ENCODE measurements around the gene C1orf232. TPM values are rescaled to one million over a fixed set of nuclear protein-coding genes. Genes with fewer than 3 reads are reported as not detected.

C1orf232 gene
- polyA plus RNA-seq, 2 of the 4 experiments (the other 2 are of a cell fraction), result not detected

DNA sequence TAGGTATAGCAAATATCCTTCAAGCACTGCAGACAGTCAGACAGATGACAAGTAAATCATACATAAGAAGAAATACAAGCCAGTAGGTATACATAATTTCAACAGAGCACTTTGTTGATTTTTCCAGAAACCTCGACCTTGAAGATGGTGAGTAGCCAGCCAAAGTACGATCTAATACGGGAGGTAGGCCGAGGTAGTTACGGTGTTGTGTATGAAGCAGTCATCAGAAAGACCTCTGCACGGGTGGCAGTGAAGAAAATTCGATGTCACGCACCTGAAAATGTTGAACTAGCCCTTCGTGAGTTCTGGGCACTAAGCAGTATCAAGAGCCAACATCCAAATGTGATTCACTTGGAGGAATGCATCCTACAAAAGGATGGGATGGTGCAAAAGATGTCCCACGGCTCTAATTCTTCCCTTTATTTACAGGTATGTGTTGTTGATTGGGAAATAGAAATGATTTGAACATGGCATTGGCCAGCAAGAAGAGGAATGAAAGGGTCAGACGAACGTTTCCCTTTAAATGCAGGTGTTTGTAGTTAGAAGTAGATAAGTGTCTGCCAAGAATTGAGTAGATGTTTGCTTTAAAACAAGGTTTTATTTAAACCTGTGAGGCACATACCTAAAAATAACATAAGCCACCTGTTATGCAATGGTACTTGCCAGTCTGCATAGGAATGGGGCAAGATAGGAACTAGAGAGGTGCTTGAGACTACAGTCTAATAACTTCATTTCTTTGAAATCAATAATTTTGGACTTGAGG is 54.4 kb downstream of the C1orf232 start:
- TF ChIP-seq POLR2A (IDR thresholded peaks at IDR 0.05; ENCODE audit: low read length) (no peak), EHMT2 (IDR thresholded peaks at IDR 0.05; ENCODE audit: low read depth) (no peak), FOSB (CRISPR knock-in tag; IDR thresholded peaks at IDR 0.05) (no peak), TFCP2L1 (CRISPR knock-in tag; IDR thresholded peaks at IDR 0.05) (no peak)
- ChIA-PET CTCF (interaction anchor here (1.2 to 3.2 kb wide), 3 partner anchors 10 to 78 kb away, joined by 3 to 21 read pairs (median 4); no protein-coding TSS in a partner anchor), POLR2A (no interaction called here)
- FAIRE-seq (no peak), DNase-seq (ENCODE audit: low read depth in 1 of 2, low spot score in 1 of 2) (no peak), ATAC-seq (no peak)
- Histone ChIP-seq H3K4me1 (peaks cover 6% of the 10 kb centered on the region), H3K4me2 (no peak overlapping the region), H3K4me3 (no peak overlapping the region), H3K27ac (no peak overlapping the region), H3K9me3 (no peaks in the 10 kb centered on the region)
- WGBS (ENCODE audit: missing lambda C conversion rate), result 88% methylated on average over 12 of the region's 12 CpGs

Other genes with a start within 250 kb of the C1orf232 start
- gene PAFAH2, start 170.9 kb downstream of the C1orf232 start, polyA plus RNA-seq (2011; rRNA removed), result 13.7 and 13.8 TPM in 2 replicates
- gene PAFAH2, start 170.9 kb downstream of the C1orf232 start, polyA plus RNA-seq (2017; fragmentation: RNase III; extraction: RNeasy Plus Mini Kit Qiagen cat#74134 plus additional on column Dnase treatment), result 6.3 to 7.1 TPM (median 7.0 TPM) in 3 replicates
- 0.03 and 0.09 TPM in 2 replicates for gene EXTL1, start 147.2 kb downstream of the C1orf232 start, polyA plus RNA-seq (2011; rRNA removed)
- gene EXTL1, start 147.2 kb downstream of the C1orf232 start, polyA plus RNA-seq (2017; fragmentation: RNase III; extraction: RNeasy Plus Mini Kit Qiagen cat#74134 plus additional on column Dnase treatment), result 0.04 to 0.07 TPM in 2 of 3 replicates, not detected in the other
- not detected in 2 replicates for gene SLC30A2, start 122.8 kb downstream of the C1orf232 start, polyA plus RNA-seq (2011; rRNA removed)
- gene SLC30A2, start 122.8 kb downstream of the C1orf232 start, polyA plus RNA-seq (2017; fragmentation: RNase III; extraction: RNeasy Plus Mini Kit Qiagen cat#74134 plus additional on column Dnase treatment), result not detected in 3 replicates
- gene TRIM63, start 101.3 kb downstream of the C1orf232 start, polyA plus RNA-seq (2011; rRNA removed), result not detected in 2 replicates
- gene TRIM63, start 101.3 kb downstream of the C1orf232 start, polyA plus RNA-seq (2017; fragmentation: RNase III; extraction: RNeasy Plus Mini Kit Qiagen cat#74134 plus additional on column Dnase treatment), result not detected in 3 replicates
- gene PDIK1L, start 57.1 kb downstream of the C1orf232 start, polyA plus RNA-seq (2011; rRNA removed), result 4.3 and 5.6 TPM in 2 replicates
- gene PDIK1L, start 57.1 kb downstream of the C1orf232 start, polyA plus RNA-seq (2017; fragmentation: RNase III; extraction: RNeasy Plus Mini Kit Qiagen cat#74134 plus additional on column Dnase treatment), result 1.8 to 2.3 TPM (median 2.0 TPM) in 3 replicates
- gene FAM110D, start 9.9 kb downstream of the C1orf232 start, polyA plus RNA-seq (2011; rRNA removed), result 0.03 and 0.04 TPM in 2 replicates
- 0.04 to 0.05 TPM (median 0.04 TPM) in 3 replicates for gene FAM110D, start 9.9 kb downstream of the C1orf232 start, polyA plus RNA-seq (2017; fragmentation: RNase III; extraction: RNeasy Plus Mini Kit Qiagen cat#74134 plus additional on column Dnase treatment)
- 25.6 and 27.2 TPM in 2 replicates for gene ZNF593, start 945 bp upstream of the C1orf232 start, polyA plus RNA-seq (2011; rRNA removed)
- gene ZNF593, start 945 bp upstream of the C1orf232 start, polyA plus RNA-seq (2017; fragmentation: RNase III; extraction: RNeasy Plus Mini Kit Qiagen cat#74134 plus additional on column Dnase treatment), result 40.5 to 45.4 TPM (median 43.7 TPM) in 3 replicates
- not detected in 2 replicates for gene ZNF593OS, start 2.9 kb upstream of the C1orf232 start, polyA plus RNA-seq (2011; rRNA removed)
- gene ZNF593OS, start 2.9 kb upstream of the C1orf232 start, polyA plus RNA-seq (2017; fragmentation: RNase III; extraction: RNeasy Plus Mini Kit Qiagen cat#74134 plus additional on column Dnase treatment), result not detected in 3 replicates
- 0.32 and 0.60 TPM in 2 replicates for gene CNKSR1, start 8.5 kb upstream of the C1orf232 start, polyA plus RNA-seq (2011; rRNA removed)
- 0.17 to 0.84 TPM (median 0.34 TPM) in 3 replicates for gene CNKSR1, start 8.5 kb upstream of the C1orf232 start, polyA plus RNA-seq (2017; fragmentation: RNase III; extraction: RNeasy Plus Mini Kit Qiagen cat#74134 plus additional on column Dnase treatment)
- gene CATSPER4, start 21.6 kb upstream of the C1orf232 start, polyA plus RNA-seq (2011; rRNA removed), result not detected in 2 replicates
- not detected in 3 replicates for gene CATSPER4, start 21.6 kb upstream of the C1orf232 start, polyA plus RNA-seq (2017; fragmentation: RNase III; extraction: RNeasy Plus Mini Kit Qiagen cat#74134 plus additional on column Dnase treatment)
- gene CEP85, start 65.2 kb upstream of the C1orf232 start, polyA plus RNA-seq (2011; rRNA removed), result 21.1 and 25.6 TPM in 2 replicates
- 13.0 to 13.6 TPM (median 13.5 TPM) in 3 replicates for gene CEP85, start 65.2 kb upstream of the C1orf232 start, polyA plus RNA-seq (2017; fragmentation: RNase III; extraction: RNeasy Plus Mini Kit Qiagen cat#74134 plus additional on column Dnase treatment)
- gene SH3BGRL3, start 111.1 kb upstream of the C1orf232 start, polyA plus RNA-seq (2011; rRNA removed), result 36.1 and 38.7 TPM in 2 replicates
- gene SH3BGRL3, start 111.1 kb upstream of the C1orf232 start, polyA plus RNA-seq (2017; fragmentation: RNase III; extraction: RNeasy Plus Mini Kit Qiagen cat#74134 plus additional on column Dnase treatment), result 66.1 to 87.2 TPM (median 78.6 TPM) in 3 replicates
- gene UBXN11, start 137.7 kb upstream of the C1orf232 start, polyA plus RNA-seq (2011; rRNA removed), result 6.8 and 7.6 TPM in 2 replicates
- 10.6 to 12.7 TPM (median 10.8 TPM) in 3 replicates for gene UBXN11, start 137.7 kb upstream of the C1orf232 start, polyA plus RNA-seq (2017; fragmentation: RNase III; extraction: RNeasy Plus Mini Kit Qiagen cat#74134 plus additional on column Dnase treatment)
- gene CD52, start 149.0 kb upstream of the C1orf232 start, polyA plus RNA-seq (2011; rRNA removed), result not detected in 2 replicates
- not detected in 3 replicates for gene CD52, start 149.0 kb upstream of the C1orf232 start, polyA plus RNA-seq (2017; fragmentation: RNase III; extraction: RNeasy Plus Mini Kit Qiagen cat#74134 plus additional on column Dnase treatment)
- 0.67 and 1.1 TPM in 2 replicates for gene CRYBG2, start 185.2 kb upstream of the C1orf232 start, polyA plus RNA-seq (2011; rRNA removed)
- gene CRYBG2, start 185.2 kb upstream of the C1orf232 start, polyA plus RNA-seq (2017; fragmentation: RNase III; extraction: RNeasy Plus Mini Kit Qiagen cat#74134 plus additional on column Dnase treatment), result 2.3 to 2.7 TPM (median 2.4 TPM) in 3 replicates
- gene ZNF683, start 203.8 kb upstream of the C1orf232 start, polyA plus RNA-seq (2011; rRNA removed), result not detected in 2 replicates
- not detected in 3 replicates for gene ZNF683, start 203.8 kb upstream of the C1orf232 start, polyA plus RNA-seq (2017; fragmentation: RNase III; extraction: RNeasy Plus Mini Kit Qiagen cat#74134 plus additional on column Dnase treatment)
- gene LIN28A, start 241.9 kb upstream of the C1orf232 start, polyA plus RNA-seq (2011; rRNA removed), result 0.03 and 0.04 TPM in 2 replicates
- 0.03 TPM in 1 of 3 replicates, not detected in the others for gene LIN28A, start 241.9 kb upstream of the C1orf232 start, polyA plus RNA-seq (2017; fragmentation: RNase III; extraction: RNeasy Plus Mini Kit Qiagen cat#74134 plus additional on column Dnase treatment)

Measured in A549 (cell line).